GM19438 (cell line): ENCODE data around the gene MKRN1.
"Not testable (repeated sequence)": the region's sequence is repeated elsewhere in the genome, so short reads cannot be mapped to it uniquely, and the experiment has no call there.

Experiments used
- ATAC-seq: cut with Tn5 transposase; IDR thresholded peaks from one replicate; pipeline ENCODE4 v1.9.1; 2021; ENCODE audit warnings: low read depth; ENCODE audit not compliant: unreplicated experiment

The MKRN1 gene

DNA sequence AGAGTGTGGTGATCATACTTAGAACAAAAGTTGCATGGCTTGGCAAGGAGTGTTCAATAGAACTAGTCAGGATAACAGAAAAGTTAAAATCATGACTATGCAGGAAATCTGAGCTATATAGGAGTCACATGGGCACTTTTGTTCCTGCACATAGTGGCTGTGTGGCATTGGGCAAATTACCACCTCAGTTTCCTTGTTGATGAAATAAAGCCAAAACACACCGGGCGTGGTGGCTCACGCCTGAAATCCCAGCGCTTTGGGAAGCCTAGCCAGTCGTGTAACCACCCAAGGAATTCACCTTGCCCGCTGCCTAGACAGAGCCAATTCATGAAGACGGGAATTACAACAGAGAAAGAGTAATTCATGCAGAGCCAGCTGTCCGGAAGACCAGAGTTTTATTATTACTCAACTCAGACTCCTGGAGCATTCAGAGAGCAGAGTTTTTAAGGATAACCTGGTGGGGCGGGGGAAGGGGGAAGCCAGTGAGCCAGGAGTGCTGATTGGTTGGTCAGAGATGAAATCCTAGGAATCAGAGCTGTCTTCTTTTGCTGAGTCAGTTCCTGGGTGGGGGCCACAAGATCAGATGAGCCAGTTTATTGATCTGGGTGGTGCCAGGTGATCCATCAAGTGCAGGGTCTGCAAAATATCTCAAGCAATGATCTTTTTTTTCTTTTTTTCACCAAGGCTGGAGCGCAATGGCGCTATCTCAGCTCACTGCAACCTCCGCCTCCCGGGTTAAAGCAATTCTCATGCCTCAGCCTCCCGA, 6.4 kb upstream of the MKRN1 start:
- ATAC-seq: no peak

DNA sequence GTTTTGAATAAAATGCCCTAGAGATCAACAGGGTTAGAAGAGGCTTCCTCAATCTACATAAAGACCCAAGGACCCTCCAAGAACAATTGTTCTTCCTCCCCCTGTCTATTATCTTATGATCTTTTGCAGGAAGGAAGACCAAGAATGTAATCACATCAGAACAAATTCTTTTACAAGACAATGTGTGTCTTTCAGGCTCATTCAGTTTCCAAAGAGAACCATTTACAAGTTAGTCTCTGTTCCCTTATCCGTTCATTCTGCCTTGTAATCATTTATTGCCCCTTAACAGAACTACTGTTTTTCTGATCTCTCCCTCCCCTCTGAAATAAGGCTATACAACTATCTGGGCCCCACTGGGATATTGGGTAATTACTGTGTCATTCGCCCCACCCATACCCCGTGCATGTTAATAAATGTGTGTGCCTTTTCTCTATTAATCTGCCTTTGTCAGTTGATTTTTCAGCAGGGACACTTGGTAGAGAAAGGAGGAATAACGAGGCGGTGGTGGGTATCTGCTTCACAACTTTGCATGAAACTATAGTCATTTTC, 5.7 kb upstream of the MKRN1 start:
- no peak for ATAC-seq

DNA sequence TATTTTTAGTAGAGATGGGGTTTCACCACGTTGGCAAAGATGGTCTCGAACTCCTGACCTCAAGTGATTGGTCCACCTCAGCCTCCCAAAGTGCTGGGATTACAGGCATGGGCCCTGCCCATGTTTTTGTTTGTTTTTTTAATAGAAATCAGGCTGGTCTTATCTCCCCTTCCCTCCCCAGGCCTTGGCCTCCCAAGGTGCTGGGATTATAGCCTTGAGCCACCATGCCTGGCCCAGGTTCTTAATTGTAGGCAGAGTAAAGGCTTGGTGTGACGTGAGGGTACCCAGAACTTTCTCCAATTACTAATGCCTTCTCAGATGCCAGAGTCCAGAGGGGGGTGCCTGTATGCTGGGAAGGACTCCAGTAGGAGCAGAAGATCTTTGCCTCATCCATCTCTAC, 5.2 kb upstream of the MKRN1 start:
- ATAC-seq: no peak

DNA sequence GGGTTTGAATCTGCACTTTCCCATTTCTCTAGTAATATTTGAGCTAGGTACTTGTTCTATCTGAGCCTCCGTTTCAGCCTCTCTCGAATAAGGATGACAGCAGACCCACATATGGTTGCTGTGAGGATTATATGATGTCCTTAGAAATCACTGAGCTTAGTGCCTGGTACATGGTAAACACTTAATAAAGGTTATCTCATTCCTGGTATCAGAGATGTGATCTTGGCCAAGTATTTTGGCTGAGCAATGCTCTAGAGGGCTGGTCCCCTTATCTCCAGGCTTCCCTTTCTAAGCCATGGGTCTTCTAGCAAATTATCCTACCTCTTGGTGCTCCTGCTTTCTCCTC, 407 bp upstream of the MKRN1 start:
- ATAC-seq: no peak

DNA sequence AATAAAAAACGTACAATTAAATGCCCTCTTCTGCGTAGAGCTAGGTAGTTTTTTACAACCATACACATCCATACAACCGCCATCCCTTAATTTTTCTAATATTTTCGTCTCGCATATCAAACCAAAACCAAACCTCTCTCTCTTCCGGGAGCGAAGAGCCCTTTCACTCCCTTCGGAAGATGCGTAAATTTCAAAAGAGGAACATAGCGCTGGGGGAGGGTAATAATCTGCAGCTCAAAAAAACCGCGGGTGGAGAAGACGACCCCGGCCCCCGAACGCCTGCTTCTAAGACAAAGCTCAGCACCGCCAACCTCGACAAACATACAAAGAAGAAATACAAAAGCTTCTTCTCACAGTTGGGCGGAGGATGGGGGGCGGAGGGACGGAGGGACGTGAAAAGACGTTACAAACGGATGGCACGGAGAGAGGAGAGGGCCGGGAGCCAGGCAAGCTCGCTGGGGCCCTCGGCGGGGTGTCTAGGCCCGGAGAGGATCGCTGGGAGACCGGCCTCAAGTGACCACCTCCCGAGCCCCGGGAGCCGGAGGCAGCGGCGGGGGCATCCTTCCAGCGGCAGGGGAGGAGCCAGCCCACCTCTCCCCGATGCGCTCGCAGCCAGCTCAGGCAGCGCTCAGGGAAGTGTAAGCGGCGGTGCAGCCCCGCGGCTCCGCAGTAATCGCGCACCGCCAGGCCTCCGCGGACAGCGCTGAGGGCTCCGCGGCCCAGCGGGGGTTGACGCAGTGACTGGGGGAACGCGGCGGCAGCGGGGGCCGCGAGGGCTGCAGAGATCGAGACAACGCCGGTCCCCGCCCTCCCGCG, 851 bp downstream of the MKRN1 start:
- ATAC-seq: peak; percentile 18

DNA sequence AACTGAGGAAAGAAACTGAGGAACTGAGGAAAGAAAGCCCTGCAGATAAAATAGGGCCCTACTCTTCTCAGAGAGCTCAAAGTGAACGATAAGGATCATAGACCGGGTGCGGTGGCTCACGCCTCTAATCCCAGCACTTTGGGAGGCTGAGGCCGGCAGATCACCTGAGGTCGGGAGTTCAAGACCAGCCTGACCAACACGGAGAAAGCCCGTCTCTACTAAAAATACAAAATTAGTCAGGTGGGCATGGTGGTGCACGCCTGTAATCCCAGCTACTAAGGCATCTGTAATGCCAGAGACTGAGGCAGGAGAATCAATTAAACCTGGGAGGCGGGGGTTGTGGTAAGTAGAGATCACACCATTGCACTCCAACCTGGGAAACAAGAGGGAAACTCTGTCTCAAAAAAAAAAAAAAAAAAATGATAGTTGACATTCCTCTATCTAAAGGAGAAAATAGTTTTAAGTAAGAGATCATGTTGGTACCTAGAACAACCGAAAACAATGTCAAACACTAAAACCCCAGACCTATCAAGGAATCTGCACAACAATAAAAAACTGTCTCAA, 2.5 kb downstream of the MKRN1 start:
- ATAC-seq: no peak

DNA sequence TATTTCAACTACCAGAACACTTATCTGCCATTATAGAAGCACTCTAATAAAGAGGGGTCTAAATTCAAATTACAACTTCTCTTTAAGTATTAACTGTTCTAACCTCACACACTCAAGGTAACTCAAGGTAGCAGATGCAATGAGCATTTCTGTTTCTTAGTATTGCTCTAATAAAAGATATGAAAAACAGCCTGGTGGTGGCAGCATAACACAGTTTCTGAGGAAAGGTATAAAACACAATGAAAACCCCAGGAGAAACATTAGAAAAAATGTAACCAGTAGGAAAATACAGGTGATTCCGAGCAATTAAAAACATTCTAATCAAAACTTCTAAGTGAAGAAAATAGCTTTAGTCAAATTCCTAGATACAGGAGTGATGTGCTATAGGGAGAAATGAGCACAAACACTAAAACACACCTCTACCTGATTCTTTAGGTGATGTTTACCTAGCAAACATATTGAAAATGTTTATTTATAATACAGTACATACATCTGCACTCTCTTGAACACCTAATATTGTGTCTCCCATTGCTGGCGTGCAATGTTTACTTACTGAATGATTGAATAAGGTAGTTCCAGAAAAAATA, 3.5 kb downstream of the MKRN1 start:
- no peak for ATAC-seq

DNA sequence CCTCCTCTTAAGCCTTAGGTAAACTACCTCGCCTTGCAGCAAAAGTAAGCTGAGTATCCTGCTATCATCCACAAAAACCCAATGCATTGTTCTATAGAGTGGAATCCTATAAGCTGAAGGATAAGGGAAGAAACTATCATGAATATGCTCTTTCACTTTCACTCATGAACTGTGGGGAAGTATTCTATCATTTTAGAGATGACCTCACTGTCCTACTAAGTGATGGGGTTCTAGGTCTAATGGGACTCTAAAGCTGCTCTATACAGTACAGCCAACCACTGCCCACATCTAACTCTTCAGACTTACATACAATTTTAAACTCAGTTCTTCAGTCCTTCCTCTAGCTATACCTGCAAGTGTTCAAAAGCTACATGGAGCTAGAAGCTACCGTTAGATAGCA, 16.2 kb downstream of the MKRN1 start:
- no peak for ATAC-seq

DNA sequence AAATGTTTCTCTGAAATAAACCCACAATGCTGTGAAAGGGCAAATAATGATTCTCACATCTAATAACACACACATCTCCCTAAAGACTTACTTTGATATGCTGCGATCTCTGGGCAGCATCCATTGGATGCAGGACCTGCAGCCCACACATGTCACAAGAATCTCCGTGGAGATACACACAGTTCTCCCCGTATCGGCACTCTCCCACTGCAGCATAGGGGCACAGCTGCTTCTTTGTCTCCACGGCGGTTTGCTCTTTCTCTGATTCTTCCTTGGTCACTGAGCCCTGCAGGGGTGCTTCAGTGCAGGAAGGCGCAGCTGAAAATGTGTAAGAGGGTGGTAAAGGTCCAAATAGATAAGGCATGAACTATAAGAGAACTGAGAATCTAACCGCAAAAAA, 20.4 kb downstream of the MKRN1 start:
- ATAC-seq: no peak

DNA sequence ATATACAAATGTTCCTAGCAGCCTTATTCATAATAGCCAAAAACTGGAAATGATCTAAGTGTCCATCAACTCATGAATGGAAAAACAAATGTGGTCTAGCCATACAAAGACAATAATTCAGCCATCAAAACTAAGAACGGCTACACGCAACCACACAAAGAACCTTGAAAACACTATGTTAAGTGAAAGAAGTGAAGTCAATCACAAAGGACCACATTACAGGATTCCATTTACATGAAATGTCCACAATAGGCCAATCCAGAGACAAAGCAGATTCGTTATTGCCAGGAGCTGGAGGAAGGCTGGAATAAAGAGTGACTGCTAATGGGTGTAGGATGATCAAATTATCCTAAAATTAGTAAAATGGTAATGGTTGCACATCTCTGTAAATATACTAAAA, 21.1 kb downstream of the MKRN1 start:
- ATAC-seq: no peak

DNA sequence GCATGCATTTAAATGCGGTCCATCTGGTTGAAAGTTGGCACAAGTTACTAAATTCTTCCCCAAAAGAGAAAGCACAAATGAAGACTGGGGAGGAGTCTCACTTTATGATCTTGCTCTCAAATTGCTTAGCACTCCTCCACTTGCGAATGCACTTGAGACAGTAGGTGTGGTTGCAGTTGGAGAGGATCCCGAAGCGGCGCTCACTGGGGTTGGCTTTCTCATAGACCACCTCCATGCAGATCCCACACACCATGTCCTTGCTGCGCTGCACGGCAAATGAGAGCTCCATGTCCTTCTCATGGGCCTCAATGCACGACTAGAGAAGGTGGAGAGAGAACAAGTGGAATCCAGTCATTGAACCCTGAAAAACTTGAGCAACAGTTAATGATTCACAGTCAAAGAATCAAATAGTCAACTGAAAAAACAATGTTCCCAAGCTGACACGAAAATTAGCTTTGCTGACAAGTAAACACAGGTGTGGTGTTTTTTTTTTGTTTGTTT, 22.7 kb downstream of the MKRN1 start:
- no peak for ATAC-seq

DNA sequence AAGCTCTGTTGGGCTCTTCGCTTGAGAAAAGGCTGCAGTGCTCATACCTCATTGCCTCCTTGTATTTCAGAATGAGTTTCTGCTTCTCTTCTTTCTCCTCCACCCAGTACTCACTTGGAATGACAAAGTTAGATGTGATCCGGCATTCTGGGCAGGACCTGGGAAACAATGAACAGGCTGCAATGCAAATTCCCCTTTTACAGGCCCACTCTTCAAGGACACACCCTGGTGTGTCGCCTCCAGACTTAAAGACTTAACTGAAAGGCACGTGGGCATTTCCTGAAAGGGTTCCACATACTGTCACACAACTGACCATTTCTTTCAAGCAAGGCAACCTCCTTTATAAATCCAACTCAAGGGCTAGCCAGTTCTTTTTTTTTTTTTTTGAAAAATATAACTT, 23.6 kb downstream of the MKRN1 start:
- no peak for ATAC-seq

DNA sequence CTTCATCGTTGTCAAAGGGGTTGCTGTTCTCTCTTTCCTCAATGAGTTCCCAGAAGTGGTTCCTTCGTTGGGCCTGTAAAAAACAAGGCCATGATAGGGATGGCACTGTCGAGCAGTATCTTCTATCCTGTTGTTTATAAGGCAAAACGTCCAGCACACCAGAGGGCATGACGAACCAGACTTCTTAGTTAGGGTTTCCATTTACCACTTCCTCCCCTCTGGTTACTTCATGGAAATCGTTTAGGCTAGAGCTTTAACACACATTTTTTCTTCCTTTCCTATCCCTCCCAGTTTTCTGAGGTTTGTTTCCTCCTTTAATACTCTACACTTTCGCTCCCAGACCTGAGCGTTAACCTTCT, 24.7 kb downstream of the MKRN1 start:
- no peak for ATAC-seq

DNA sequence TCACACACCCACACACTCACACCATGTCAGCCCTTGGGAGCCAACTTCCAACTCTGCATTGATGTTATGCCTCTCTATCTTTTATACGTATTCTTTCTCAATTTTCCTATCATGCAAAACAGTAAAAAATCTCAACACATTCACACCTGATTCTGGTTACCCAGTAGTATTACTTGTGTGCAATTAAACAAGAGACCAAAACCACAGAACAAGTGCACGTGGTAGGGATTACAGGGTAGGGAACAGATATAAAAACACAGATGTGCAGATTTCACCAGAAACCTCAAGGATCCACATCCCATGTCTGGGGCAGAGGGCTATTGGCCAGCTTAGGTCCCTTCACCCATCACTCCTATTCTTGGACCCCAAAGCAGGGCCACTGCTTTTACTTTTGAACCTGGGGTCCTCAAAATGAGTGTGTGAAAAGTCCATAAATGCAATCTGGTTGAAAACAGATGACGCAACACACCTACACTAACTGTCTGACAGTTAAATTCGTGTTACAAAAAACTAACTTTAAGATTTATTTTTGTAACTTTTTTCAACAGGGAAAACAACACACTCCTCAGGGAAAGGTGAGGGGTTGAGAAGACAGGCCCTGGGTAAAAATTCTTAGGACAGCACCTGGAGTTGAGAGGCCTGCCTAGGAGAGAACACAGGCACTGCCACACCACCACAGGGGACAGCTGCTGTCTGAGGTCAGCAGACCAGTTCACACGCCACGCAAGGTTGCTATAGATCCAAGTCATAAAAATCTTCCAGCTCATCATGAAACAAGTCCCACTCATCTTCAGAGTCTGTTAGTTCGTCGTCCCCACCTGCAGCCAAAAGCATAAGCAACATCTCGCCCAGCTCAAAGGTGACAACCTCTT, 25.3 kb downstream of the MKRN1 start:
- ATAC-seq: not testable (repeated sequence)

DNA sequence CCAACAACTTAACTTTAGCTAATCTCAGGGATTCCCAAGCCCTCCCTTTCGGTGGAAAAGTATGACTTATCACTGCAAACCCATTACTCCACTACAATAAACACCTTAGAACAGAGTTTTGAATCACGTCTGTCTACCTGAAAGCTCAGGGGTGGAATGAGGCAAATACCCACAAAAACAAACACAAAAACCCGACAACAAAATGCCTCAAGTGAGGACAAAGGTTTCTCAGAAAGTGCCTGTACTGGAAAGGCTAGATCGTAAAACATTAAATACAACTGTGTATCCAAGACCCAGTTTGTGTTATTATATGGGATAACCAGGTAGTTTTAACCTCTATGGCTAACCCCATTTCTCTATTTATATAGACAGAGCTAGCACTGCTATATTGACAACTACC, 26.0 kb downstream of the MKRN1 start:
- ATAC-seq: no peak

DNA sequence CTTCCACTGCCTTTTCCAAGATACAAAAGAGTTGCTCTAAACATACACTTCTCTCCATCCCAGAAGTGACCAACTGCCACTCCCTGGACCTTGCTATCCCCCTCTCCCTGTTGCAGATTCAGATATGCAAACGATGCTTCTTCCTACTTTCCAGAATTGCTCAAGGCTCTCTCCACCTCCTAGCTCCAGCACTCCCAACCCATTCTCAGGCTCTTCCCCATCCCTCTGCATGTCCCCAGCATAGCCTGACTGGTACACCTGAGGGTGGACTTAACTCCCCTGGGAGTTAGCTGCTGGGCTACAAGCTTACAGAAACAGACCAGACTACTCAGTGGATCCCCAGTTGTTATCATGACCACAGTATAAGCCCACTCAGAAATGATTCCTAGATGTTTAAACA, 27.6 kb downstream of the MKRN1 start:
- ATAC-seq: no peak

DNA sequence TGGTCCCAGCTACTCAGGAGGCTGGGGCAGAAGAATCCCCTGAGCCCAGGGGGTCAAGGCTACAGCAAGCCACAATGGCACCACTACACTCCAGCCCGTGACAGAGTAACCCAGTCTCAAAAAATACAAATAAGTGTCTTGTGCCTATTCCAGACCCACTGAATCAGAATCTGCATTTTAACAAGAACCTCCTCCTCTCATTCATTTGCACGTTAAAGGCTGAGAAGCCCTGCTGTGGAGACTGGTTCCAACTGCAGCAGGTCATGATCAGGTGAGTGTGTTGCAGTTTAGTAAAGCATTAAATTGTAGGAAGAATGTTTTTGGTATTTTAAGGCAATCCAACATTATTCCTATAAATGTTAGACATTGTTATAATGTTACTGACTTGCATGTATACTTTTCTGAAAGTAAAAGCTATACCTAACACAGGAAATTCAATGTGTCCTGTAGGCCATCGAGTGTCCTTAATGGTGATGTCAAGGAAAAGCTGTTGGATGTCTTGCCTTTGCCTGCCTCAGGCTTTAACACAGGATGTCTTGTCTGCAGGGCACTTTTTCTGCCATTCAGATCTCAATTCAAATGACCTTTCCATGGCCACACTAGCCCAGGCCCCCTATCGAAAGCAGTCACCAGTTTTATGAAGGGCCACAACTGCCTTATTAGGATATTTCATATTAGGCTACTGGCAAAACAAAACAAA, 30.4 kb downstream of the MKRN1 start:
- no peak for ATAC-seq

DNA sequence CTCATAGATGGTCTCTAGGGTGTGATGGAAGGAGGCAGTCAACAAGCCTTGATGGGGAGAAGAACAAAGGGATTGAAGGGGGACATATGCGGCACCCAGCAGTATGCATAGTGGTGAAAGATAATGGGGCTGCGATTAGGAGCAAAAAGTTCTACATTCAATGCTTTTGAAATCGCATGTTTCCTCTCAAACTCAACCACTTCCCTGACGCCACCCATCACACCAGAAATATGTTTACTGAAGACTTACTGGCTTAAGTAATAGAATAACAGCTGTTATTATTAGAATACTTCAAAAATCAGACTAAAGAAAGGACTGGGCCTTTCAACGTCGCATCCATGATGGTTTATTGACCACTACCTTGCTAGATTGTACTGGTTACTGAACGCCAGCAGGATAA, 31.5 kb downstream of the MKRN1 start:
- ATAC-seq: no peak

DNA sequence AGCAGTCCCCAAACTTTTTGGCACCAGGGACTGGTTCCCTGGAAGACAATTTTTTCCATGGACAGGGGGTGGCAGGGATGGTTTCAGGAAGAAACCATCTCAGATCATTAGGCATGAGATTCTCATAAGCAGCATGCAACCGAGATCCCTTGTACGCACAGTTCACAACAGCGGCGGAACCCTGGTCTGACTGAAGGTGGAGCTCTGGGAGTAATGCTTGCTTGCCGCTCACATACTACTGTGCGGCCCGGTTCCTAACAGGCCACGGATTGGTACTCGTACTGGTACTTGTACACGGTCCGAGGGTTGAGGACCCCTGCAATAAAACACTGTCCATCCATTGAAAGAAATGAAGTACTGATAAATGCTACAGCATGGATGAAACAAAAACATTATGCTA, 32.8 kb downstream of the MKRN1 start:
- no peak for ATAC-seq

DNA sequence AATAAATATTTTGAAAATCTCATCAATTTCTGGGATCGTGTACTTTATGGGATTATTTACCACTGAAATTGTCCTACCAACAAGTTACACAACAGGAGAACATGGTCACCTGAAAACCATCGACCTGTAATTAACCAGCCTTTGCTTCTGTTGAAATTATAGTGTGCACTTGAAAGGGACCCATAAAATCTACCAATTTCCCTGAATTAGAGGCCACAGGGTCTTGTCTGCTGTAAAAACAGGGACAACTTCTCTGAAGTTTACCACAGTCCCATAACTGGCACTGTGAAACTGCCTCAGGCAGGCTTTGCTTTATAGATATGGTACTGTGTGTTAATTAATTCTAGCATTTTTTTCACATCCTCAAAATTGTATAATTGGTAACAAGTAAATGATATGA, 37.8 kb downstream of the MKRN1 start:
- no peak for ATAC-seq
